Activated T-helper 1 cell treated with anti-CD3 and anti-CD28 coated beads, Interleukin-2, amount 50 U/mL, for 16 hours (primary cell): ENCODE measurements around the gene KCNJ6.
"Not testable (repeated sequence)": the region's sequence is repeated elsewhere in the genome, so short reads cannot be mapped to it uniquely, and the experiment has no call there.

ENCODE experiments used
- DNase-seq, 2 donors: peaks; one replicate each; pipeline ENCODE4 v3.0.0-alpha.2; 2020; ENCODE audit warnings: low read depth in 1 of 2, low spot score in 1 of 2

KCNJ6 gene

GRCh38 chr21:37618081-37618480, 298.2 kb downstream of the KCNJ6 start:
- DNase-seq, result no peak

- no peak for DNase-seq
Observed at GRCh38 chr21:37615962-37616361, 300.3 kb downstream of the KCNJ6 start.

- no peak for DNase-seq
Observed at GRCh38 chr21:37614351-37614875, 301.8 kb downstream of the KCNJ6 start.

DNA sequence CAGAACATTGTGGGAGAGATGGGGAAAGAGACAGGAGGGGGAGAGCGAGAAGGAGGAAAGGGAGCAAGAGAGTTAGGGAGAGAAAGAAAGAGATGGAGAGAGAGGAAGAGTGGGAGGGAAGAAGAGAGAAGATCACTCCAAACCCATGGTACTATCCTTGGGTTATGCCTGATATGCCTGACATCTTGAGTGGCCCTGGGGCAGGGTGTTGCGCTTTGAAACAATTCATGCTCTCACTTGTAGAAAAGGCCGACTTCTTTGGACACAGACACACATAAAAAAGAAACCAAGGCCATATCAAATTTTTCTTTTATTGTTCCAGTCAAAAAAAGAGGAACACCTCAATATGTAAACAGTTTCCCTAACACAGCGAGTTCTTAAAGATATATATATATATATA, 309.2 kb downstream of the KCNJ6 start:
- no peak for DNase-seq

GRCh38 chr21:37606549-37606948, 309.7 kb downstream of the KCNJ6 start:
- no peak for DNase-seq

- no peak for DNase-seq
Observed at GRCh38 chr21:37605006-37605405, 311.3 kb downstream of the KCNJ6 start.

- no peak for DNase-seq
Observed at GRCh38 chr21:37603129-37603528, 313.1 kb downstream of the KCNJ6 start.

- DNase-seq, result no peak
Observed at GRCh38 chr21:37601915-37602314, 314.3 kb downstream of the KCNJ6 start.

DNA sequence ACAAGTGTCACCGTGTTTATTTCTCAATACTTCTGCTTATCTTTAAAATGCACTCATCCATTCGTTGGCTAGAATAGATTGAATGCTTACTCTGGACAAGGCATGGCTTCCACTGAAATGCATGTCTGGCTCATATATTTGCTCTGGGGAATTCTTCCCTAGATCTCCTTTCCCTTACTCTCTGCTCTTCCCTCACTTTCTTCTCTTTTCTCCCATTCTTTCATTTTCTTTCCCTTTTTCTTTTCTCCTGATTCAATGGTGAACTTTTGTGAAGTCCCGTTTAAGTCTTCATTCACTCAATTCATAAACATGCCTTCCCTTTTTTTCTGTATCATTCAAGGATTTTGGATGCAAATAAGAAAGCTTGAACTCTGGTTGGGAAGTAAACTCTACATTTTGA, 315.2 kb downstream of the KCNJ6 start:
- no peak for DNase-seq

DNA sequence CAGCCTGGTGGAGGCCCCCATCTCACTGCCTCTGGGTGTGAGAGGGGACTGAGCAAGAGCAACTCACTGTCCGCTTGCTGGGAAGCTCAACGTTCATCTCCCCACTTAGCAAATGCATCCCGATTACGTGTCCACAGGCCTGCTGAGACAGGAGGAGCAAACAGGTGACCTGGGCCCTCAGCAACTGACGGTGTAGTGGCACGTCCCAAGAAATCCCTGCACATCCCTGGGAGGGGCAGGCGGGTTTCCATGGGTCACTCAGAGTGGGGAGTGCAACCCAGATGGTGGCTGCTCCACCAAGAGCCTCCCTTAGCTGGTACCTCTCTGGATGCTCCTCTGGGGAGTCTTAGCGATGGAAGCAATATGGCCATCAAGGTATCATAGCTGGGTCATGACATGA, 320.3 kb downstream of the KCNJ6 start:
- DNase-seq, result no peak

DNA sequence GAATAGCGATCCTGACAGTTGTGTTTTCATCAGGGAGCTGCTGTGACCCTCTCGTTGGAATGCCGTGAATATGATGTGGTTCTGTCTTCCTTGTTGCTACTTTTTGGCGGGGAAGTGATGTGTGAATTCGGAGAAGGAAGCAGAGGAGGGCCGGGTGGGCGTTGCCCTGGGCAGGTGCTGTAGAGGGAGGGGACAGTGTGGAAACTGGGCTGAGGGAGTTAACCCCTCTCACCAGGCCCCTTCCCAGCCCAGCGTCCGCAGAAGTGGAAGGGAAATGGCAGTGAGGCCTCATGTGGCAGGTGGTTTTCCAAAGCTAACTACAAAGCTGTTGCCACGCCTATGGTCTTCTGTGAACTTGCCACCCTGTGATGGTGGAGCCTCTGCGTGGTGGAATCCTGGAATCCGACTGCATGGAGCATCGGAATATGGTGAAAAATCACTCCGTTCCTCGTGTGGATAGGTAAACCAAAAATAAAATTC, 321.7 kb downstream of the KCNJ6 start:
- DNase-seq, result no peak

DNA sequence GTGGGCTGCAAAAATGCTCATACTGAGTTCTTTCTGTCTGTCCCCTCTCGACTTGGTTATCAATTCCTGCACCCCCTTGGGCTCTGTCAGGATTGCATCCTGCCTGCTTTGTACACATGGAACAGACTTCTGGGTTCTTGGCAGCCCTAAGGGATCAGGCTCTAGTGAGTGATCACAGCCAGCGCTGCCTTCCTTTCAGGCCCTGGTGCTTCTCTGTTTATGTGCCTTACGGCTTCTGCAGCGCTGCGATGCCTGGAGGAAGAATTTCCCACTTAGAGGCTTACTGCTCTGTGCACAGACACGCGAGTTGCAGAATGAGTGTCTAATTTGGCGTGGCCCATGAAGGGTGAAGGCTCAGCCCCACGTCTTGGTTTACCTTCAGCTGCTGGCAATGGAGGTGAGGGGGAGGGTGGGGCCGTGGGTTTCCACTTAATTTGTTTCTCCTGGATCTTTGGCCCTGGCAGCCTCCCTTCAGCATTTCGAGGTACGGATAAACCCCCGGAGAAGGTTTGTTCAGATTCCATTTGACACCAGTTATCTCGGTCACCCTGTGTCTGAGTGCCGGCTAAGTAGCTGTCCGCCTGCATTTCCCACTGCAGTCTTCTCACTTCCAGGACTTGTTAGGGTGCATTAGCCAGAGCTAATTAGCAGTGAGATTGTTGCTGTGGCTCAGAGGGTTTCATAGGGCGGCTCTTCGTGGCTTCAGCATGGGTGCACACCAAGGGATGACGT, 322.4 kb downstream of the KCNJ6 start:
- no peak for DNase-seq

DNA sequence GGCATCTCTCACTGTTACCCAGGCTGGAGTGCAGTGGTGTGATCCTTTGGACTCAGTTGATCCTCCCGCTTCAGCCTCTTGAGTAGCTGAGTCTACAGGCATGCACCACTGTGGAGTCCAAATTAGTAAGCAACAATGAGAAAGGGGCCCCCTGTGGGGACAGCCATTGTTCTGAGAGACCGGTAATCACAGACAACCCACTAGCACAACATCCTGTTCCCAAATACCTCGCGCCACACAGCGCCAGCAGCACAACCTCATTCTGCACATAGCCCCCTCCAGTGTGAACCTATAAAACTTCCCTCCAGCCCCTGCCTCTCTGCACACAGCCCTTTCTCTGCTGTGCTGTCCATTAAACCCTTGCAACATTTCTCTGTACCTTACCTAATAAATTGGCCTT, 323.2 kb downstream of the KCNJ6 start:
- DNase-seq, result no peak

DNA sequence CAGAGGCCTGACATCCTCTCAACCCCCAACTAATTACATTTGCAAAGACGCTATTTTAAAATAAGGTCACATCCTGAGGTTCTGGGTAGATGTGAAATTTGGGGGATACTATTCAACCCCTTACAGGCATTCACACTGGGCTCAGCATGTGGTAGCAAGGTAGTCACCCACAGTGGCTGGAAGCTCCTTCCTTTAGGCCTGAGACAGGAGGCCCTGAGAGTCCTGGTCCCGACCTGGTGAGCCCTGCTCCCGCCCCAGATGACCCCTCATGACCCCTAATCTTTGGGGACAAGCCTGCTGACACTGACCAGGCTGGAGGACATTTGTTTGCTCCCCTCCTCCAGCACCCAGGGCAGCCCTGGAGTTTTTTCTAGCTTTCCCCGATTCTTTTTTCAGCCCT, 323.8 kb downstream of the KCNJ6 start:
- no peak for DNase-seq

DNA sequence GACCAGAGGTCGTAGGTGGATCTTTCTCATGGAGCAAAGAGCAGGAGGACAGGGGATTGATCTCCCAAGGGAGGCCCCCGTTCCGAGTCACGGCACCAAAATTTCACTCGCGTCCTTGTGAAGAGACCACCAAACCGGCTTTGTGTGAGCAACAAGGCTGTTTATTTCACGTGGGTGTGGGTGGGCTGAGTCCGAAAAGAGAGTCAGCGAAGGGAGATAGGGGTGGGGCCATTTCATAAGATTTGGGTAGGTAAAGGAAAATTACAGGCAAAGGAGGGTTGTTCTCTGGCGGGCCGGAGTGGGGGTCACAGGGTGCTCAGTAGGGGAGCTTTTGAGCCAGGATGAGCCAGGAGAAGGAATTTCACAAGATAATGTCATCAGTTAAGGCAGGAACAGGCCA, 324.3 kb downstream of the KCNJ6 start:
- not testable (repeated sequence) for DNase-seq

DNA sequence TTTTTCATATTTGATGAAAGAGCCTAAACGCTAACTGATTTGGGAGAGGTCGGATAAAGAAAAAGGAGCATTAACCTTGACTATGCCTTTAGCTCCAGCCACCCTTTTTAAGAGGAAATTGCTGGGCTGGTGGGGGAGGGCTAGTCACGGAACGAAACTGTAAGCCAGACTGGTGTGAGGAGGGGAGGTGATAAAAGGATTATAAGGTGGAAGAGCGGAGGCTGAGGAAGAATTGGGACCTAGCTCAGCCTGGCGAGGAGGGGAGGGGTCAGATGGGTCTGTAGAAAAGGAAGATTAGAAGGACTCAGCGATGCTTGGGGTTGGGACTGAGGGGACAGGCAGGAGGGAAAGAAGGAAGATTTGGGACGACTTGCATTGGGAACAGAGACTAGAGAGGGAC, 325.4 kb downstream of the KCNJ6 start:
- DNase-seq, result not testable (repeated sequence)

- not testable (repeated sequence) for DNase-seq
Observed at GRCh38 chr21:37588644-37589043, 327.6 kb downstream of the KCNJ6 start.

- no peak for DNase-seq
Observed at GRCh38 chr21:37587635-37588177, 328.6 kb downstream of the KCNJ6 start.

DNA sequence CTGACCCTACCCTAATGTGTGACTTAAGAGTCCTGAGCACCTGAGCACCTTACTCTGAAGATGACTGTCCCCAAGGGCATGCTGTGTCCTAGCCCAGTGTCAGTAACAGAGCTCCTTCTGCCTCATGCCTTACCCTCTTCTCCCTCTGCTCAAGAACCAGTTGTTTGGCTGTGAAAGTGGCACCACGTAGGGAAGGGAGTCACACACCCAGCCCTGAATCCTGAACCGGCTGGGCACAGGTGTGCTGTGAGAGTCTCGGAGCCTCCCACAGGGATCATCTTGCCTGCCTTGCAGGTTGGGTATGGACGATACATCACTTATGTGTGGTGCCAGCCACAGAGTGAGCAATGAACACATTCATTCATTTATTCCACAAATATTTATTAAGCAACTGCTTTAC, 329.1 kb downstream of the KCNJ6 start:
- DNase-seq, result no peak

DNA sequence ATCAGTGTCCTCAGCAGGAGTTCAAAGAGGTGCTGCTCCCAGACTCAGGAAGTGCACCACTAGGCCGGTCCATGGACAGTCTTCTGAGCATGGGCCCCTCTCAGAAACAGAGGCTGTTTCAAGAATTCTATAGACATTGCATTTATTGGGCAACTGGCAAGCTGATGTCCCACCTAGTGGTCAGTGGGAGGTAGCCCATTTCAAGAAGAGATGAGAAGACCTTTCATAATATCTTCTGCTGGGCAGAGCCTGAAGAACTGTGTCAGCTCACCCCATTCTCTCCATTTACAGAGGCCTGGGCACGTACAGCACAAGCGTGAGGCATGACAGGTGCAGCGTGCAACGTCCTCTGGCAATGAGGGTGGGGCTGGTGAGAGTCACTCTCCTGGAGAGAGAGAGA, 333.7 kb downstream of the KCNJ6 start:
- no peak for DNase-seq

GRCh38 chr21:37580666-37581065, 335.6 kb downstream of the KCNJ6 start:
- DNase-seq, result no peak

- no peak for DNase-seq
Observed at GRCh38 chr21:37579356-37579755, 336.9 kb downstream of the KCNJ6 start.
